Activated T-helper 1 cell treated with anti-CD3 and anti-CD28 coated beads, Interleukin-12 subunit alpha, Interleukin-12 subunit beta, Interleukin-2, Interleukin-4 antibody, amounts not matched to agents 30 ng/mL and 10 ng/mL and 1 ng/mL, durations not matched to agents 14 hours and 24 hours and 36 hours (primary cell): ENCODE measurements around the gene UGT1A3. TPM values are rescaled to one million over a fixed set of nuclear protein-coding genes. Genes with fewer than 3 reads are reported as not detected.

ENCODE experiments used
- DNase-seq: peaks from one replicate; pipeline ENCODE4 v3.0.0; 2021; ENCODE audit warnings: low spot score
- H3K27ac Mint-ChIP-seq: one replicate; pipeline ENCODE4 v1.8.0; 2021; ENCODE audit warnings: mild to moderate bottlenecking, mixed read lengths
- H3K27me3 Mint-ChIP-seq: one replicate; pipeline ENCODE4 v1.8.0; 2022; ENCODE audit warnings: mild to moderate bottlenecking, moderate library complexity, mixed read lengths; ENCODE audit not compliant: insufficient read depth
- H3K36me3 Mint-ChIP-seq: one replicate; pipeline ENCODE4 v1.8.0; 2021; ENCODE audit warnings: low read depth, mixed read lengths
- H3K4me1 Mint-ChIP-seq: one replicate; pipeline ENCODE4 v1.8.0; 2021; ENCODE audit warnings: low read depth, mixed read lengths
- H3K4me3 Mint-ChIP-seq: one replicate; pipeline ENCODE4 v1.8.0; 2021; ENCODE audit warnings: mild to moderate bottlenecking, moderate library complexity, mixed read lengths
- H3K9me3 Mint-ChIP-seq: one replicate; pipeline ENCODE4 v1.8.0; 2021; ENCODE audit warnings: mixed read lengths
- intact Hi-C: fragments of 100-400 bp; cut with micrococcal nuclease; formaldehyde crosslinking; loops from one replicate; pipeline ENCODE4 v1.15.1; 2024
- total RNA-seq: library from RNA; stranded (reverse); gene quantifications from 2 replicates; pipeline ENCODE4 v1.2.3, GENCODE V29; 2022

Gene UGT1A3
- total RNA-seq, 1 donor from 2014 or later: not detected

- no peaks in the 10 kb centered on the region for H3K4me1 Mint-ChIP-seq
Observed at GRCh38 chr2:233754872-233755611, 26.2 kb downstream of the UGT1A3 start.

GRCh38 chr2:233756429-233757081 is 27.7 kb downstream of the UGT1A3 start:
- no peak overlapping the region for H3K4me3 Mint-ChIP-seq
- peaks cover 6% of the 10 kb centered on the region for H3K9me3 Mint-ChIP-seq
- H3K36me3 Mint-ChIP-seq: peaks cover 1% of the 10 kb centered on the region
- intact Hi-C loops: no loop called here
- H3K27ac Mint-ChIP-seq: no peak overlapping the region
- no peak for DNase-seq
- no peaks in the 10 kb centered on the region for H3K4me1 Mint-ChIP-seq
- H3K27me3 Mint-ChIP-seq: peaks cover 2% of the 10 kb centered on the region

More at GRCh38 chr2:233754872-233755611, 26.2 kb downstream of the UGT1A3 start:
- Mint-ChIP-seq H3K27me3 (peaks cover 2% of the 10 kb centered on the region), H3K36me3 (peaks cover 1% of the 10 kb centered on the region), H3K27ac (no peak overlapping the region), H3K4me3 (no peak overlapping the region), H3K9me3 (peaks cover 17% of the 10 kb centered on the region)
- intact Hi-C loops: no loop called here
- no peak for DNase-seq

DNA sequence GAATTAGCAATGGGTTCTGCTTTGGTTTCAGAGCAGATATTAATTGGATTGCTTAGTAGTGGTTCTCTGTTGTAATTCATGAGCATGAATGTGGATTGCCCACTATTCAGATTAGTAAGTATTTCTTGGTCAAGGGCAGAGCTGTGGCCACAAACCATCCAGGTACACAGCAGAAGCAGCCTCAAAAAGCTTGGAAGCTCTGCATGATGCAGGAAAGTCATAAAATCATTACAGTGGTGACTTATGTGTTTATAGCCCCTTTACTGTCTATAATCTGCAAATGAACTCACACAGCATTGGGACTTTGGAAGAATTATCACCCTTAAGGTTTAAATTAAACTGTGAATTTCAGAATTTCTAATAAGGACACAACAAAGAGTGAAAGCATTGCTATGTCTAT is 29.3 kb downstream of the UGT1A3 start:
- Mint-ChIP-seq H3K36me3 (no peaks in the 10 kb centered on the region), H3K4me1 (no peaks in the 10 kb centered on the region), H3K4me3 (no peak overlapping the region), H3K9me3 (no peaks in the 10 kb centered on the region), H3K27me3 (peaks cover 2% of the 10 kb centered on the region), H3K27ac (no peak overlapping the region)
- intact Hi-C loops: no loop called here
- DNase-seq: no peak

DNA sequence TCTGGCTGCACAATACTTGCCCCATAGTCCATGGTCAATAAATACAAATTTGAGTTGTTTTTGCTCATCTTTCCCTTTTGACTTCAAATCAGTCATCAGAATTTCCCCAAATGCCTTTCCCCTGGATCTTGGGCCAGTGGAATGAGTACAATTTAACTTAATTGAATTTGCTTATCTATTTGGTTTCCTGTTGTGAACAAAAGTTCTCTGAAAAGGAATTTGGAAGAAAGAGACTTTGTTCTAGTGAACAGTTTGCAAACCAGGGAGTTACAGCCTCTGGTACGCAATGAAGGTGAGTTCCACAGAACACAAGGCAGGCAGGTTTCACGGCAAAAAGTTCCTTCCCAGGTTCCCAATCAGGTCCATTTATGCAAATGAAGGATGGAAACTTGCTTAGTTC is 30.0 kb downstream of the UGT1A3 start:
- Mint-ChIP-seq H3K4me1 (no peaks in the 10 kb centered on the region), H3K36me3 (no peaks in the 10 kb centered on the region), H3K9me3 (no peaks in the 10 kb centered on the region), H3K4me3 (no peak overlapping the region), H3K27me3 (peaks cover 2% of the 10 kb centered on the region), H3K27ac (no peak overlapping the region)
- intact Hi-C loops: no loop called here
- DNase-seq: no peak

DNA sequence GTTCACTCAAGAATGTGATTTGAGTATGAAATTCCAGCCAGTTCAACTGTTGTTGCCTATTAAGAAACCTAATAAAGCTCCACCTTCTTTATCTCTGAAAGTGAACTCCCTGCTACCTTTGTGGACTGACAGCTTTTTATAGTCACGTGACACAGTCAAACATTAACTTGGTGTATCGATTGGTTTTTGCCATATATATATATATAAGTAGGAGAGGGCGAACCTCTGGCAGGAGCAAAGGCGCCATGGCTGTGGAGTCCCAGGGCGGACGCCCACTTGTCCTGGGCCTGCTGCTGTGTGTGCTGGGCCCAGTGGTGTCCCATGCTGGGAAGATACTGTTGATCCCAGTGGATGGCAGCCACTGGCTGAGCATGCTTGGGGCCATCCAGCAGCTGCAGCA is 31.2 kb downstream of the UGT1A3 start, which contains the start of gene UGT1A1:
Gene UGT1A1, plus strand, starts transcription at position 228 of the 400 bp plus-strand sequence. Its CDS starts 18 bp downstream, at position 246.
- Mint-ChIP-seq H3K9me3 (no peaks in the 10 kb centered on the region), H3K27ac (no peak within 1 kb of the TSS), H3K36me3 (no peaks in the 10 kb centered on the region), H3K4me3 (no peak within 1 kb of the TSS), H3K27me3 (peaks cover 2% of the 10 kb centered on the region), H3K4me1 (no peaks in the 10 kb centered on the region)
- intact Hi-C loops: no loop called here
- no peak for DNase-seq

DNA sequence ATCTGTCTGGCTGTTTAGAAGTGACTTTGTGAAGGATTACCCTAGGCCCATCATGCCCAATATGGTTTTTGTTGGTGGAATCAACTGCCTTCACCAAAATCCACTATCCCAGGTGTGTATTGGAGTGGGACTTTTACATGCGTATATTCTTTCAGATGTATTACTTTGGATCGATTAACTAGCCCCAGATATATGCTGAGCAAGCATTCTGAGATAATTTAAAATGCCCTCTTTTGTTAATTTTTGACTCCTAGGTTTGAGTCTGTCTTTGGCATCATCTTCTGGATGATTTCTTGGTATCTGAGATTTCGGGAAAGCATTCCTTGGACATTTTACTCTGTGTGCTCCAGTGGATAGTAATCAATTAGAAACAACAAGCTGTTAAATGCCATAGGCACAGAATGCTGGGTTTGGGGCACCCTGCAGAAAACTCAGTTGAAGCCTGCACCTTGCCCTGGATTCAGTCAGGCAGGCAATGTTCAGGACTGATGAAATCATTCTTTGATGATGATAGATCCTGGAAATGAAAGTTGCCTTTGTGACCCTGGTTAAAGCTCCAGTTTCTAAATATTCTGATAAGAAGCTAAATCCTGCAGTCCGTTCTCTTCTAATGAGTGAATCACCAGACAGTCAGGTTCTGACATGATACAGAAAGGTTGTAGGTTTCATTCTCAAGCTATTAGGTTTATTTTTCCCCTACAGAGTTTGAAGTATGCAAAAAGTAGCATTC is 32.4 kb downstream of the UGT1A3 start:
- H3K4me3 Mint-ChIP-seq: no peak overlapping the region
- no peak overlapping the region for H3K27ac Mint-ChIP-seq
- no peaks in the 10 kb centered on the region for H3K36me3 Mint-ChIP-seq
- no peaks in the 10 kb centered on the region for H3K4me1 Mint-ChIP-seq
- no peak for DNase-seq
- intact Hi-C loops: no loop called here
- H3K9me3 Mint-ChIP-seq: no peaks in the 10 kb centered on the region
- peaks cover 2% of the 10 kb centered on the region for H3K27me3 Mint-ChIP-seq

GRCh38 chr2:233764264-233764663 is 35.4 kb downstream of the UGT1A3 start:
- Mint-ChIP-seq H3K36me3 (no peaks in the 10 kb centered on the region), H3K27ac (no peak overlapping the region), H3K27me3 (no peaks in the 10 kb centered on the region), H3K4me1 (no peaks in the 10 kb centered on the region), H3K9me3 (no peaks in the 10 kb centered on the region), H3K4me3 (no peak overlapping the region)
- no peak for DNase-seq
- intact Hi-C loops: no loop called here

DNA sequence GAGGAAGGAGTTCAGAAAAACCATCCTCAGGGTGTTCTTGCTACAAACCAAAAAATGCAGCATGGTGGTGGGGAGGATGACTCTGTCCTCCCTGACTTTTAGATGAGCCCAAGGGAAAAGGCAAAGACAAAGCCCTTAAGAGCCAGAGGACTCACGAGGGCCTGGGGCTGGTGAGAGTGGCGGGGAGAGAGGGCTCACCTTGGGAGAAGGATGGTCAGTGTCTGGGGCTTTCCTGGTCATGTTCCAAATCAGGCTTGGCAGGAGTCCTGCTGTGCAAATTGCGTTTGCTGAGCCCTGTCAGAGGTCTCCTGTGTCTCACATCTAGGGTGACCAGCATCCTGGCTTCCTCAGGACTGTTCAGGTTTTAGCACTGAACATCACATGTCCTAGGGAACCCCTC is 35.9 kb downstream of the UGT1A3 start:
- DNase-seq: no peak
- Mint-ChIP-seq H3K9me3 (no peaks in the 10 kb centered on the region), H3K4me1 (no peaks in the 10 kb centered on the region), H3K27ac (no peak overlapping the region), H3K27me3 (no peaks in the 10 kb centered on the region), H3K4me3 (no peak overlapping the region), H3K36me3 (no peaks in the 10 kb centered on the region)
- intact Hi-C loops: no loop called here

- intact Hi-C loops: no loop called here
- no peak for DNase-seq
- Mint-ChIP-seq H3K4me3 (no peak overlapping the region), H3K4me1 (no peaks in the 10 kb centered on the region), H3K27me3 (peaks cover 4% of the 10 kb centered on the region), H3K9me3 (no peaks in the 10 kb centered on the region), H3K36me3 (no peaks in the 10 kb centered on the region), H3K27ac (no peak overlapping the region)
Observed at GRCh38 chr2:233766416-233766815, 37.6 kb downstream of the UGT1A3 start.

- Mint-ChIP-seq H3K36me3 (no peaks in the 10 kb centered on the region), H3K27ac (no peak overlapping the region), H3K27me3 (peaks cover 4% of the 10 kb centered on the region), H3K9me3 (no peaks in the 10 kb centered on the region), H3K4me1 (no peaks in the 10 kb centered on the region), H3K4me3 (no peak overlapping the region)
- no peak for DNase-seq
- intact Hi-C loops: no loop called here
Observed at GRCh38 chr2:233768076-233768475, 39.2 kb downstream of the UGT1A3 start.

DNA sequence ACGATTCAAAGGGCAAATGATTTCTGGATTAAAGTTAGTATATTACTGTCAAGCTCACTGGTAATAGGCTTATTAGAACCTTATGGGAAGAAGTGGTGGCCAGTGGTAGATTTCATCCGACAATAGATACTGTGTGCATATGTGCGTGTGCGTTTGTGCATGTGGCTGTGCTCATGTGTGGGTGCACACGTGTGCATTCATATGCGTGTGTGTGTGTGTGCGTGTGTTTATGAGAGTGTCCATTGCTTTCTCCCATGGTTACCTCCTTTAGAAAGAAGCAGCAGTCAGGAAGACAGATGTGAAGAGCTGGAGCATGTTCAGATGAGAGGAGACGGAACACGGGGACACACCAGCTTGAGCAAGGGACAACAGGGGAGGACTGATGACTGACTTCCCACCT is 40.4 kb downstream of the UGT1A3 start:
- H3K4me3 Mint-ChIP-seq: no peak overlapping the region
- DNase-seq: no peak
- H3K4me1 Mint-ChIP-seq: no peaks in the 10 kb centered on the region
- intact Hi-C loops: no loop called here
- H3K36me3 Mint-ChIP-seq: no peaks in the 10 kb centered on the region
- H3K27ac Mint-ChIP-seq: no peak overlapping the region
- H3K27me3 Mint-ChIP-seq: peaks cover 4% of the 10 kb centered on the region
- H3K9me3 Mint-ChIP-seq: no peaks in the 10 kb centered on the region

DNA sequence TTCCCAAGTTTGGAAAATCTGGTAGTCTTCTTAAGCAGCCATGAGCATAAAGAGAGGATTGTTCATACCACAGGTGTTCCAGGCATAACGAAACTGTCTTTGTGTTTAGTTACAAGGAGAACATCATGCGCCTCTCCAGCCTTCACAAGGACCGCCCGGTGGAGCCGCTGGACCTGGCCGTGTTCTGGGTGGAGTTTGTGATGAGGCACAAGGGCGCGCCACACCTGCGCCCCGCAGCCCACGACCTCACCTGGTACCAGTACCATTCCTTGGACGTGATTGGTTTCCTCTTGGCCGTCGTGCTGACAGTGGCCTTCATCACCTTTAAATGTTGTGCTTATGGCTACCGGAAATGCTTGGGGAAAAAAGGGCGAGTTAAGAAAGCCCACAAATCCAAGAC is 43.3 kb downstream of the UGT1A3 start:
- intact Hi-C loops: no loop called here
- no peaks in the 10 kb centered on the region for H3K36me3 Mint-ChIP-seq
- no peak overlapping the region for H3K27ac Mint-ChIP-seq
- peaks cover 4% of the 10 kb centered on the region for H3K9me3 Mint-ChIP-seq
- H3K4me3 Mint-ChIP-seq: no peak overlapping the region
- DNase-seq: no peak
- peaks cover 4% of the 10 kb centered on the region for H3K27me3 Mint-ChIP-seq
- H3K4me1 Mint-ChIP-seq: no peaks in the 10 kb centered on the region

GRCh38 chr2:233772583-233772982 is 43.7 kb downstream of the UGT1A3 start:
- intact Hi-C loops: no loop called here
- Mint-ChIP-seq H3K4me3 (no peak overlapping the region), H3K36me3 (no peaks in the 10 kb centered on the region), H3K4me1 (no peaks in the 10 kb centered on the region), H3K27me3 (peaks cover 4% of the 10 kb centered on the region), H3K9me3 (peaks cover 4% of the 10 kb centered on the region), H3K27ac (no peak overlapping the region)
- DNase-seq: no peak
